ENCODE data around the gene CRYBB2.

The CRYBB2 gene

DNA sequence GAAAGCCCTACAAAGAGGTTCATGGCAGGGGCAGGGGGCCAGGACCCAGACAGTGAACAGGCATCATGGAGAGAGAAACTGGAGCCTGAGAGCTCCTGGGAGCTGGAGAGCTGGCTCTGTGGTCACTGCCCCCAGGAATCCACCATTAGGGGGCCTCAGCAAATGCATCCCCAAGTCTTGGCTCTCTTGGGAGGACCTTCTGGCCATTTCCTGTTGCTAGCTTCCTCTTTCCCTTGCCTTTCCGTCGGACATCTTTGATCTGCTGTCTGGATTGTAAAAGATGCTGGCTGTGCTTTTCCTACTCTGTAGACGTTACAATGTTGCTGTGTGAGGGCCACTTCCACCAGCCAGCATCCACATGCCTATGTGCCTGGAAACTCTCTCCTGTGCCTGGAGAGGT lies 7.1 kb upstream of the CRYBB2 start:
- Histone ChIP-seq H3K36me3 (ENCODE audit: control insufficient read depth, insufficient read depth, low read length) (no peaks in the 10 kb centered on the region), H3K4me3 (replicated peaks; ENCODE audit: low read depth, low read length) (no peak overlapping the region), H3K27me3 (replicated peaks; ENCODE audit: control insufficient read depth, insufficient read depth, low read length) (no peaks in the 10 kb centered on the region)
- TF ChIP-seq CTCF (IDR thresholded peaks at IDR 0.05; ENCODE audit: insufficient read depth, low read length, poor library complexity, severe bottlenecking): no peak
- no peak for DNase-seq (ENCODE audit: extremely low read depth, insufficient read length)

- TF ChIP-seq CTCF (IDR thresholded peaks at IDR 0.05; ENCODE audit: insufficient read depth, low read length, poor library complexity, severe bottlenecking): no peak
- DNase-seq (ENCODE audit: extremely low read depth, insufficient read length): no peak
- Histone ChIP-seq H3K4me3 (replicated peaks; ENCODE audit: low read depth, low read length) (no peak overlapping the region), H3K36me3 (ENCODE audit: control insufficient read depth, insufficient read depth, low read length) (no peaks in the 10 kb centered on the region), H3K27me3 (replicated peaks; ENCODE audit: control insufficient read depth, insufficient read depth, low read length) (no peaks in the 10 kb centered on the region)
Measured at GRCh38 chr22:25213221-25213620, 6.2 kb upstream of the CRYBB2 start.

DNA sequence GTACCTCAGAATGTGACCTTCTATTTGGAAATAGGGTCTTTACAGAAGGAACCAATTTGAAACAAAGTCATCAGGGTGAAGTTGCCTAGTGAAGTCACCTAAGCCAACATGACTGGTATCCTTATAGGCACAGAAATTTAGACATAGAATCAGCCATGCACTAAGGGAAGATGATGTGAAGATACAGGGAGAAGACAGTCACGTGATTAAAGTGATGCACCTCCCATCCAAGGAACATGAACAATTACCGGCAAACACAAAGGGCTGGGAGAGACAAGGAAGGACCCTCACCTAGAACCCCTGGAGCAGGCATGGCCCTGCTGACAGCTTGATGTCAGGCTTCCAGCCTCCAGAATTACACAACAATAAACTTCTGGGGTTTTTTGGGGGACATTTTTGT lies 3.2 kb upstream of the CRYBB2 start:
- no peak for TF ChIP-seq CTCF (IDR thresholded peaks at IDR 0.05; ENCODE audit: insufficient read depth, low read length, poor library complexity, severe bottlenecking)
- Histone ChIP-seq H3K27me3 (replicated peaks; ENCODE audit: control insufficient read depth, insufficient read depth, low read length) (no peaks in the 10 kb centered on the region), H3K4me3 (replicated peaks; ENCODE audit: low read depth, low read length) (no peak overlapping the region), H3K36me3 (ENCODE audit: control insufficient read depth, insufficient read depth, low read length) (no peaks in the 10 kb centered on the region)
- DNase-seq (ENCODE audit: extremely low read depth, insufficient read length): no peak

DNA sequence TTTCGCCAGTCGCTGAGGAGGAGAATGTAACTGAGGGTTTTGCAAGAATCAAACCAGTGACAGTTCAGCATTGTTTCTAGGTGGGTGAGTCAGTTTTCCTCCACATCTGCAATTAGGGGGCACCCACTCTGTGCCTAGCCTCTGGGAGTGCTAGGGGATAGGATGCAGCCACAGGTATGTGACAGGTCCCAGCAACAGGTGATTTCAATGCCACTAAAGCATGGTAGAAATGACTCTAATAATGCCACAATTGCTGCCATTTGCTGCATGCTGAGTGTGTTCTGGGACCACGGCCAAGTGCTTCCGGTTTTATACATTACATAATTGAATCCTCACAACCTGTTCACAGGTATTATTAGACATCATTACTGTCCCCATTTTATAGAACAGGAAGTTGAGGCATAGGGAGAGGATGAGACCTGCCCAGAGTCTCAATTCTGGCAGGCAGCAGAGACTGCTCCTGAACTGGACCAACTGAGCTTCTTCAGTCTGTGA lies 556 bp downstream of the CRYBB2 start:
- Histone ChIP-seq H3K4me3 (replicated peaks; ENCODE audit: low read depth, low read length) (no peak overlapping the region), H3K36me3 (ENCODE audit: control insufficient read depth, insufficient read depth, low read length) (no peaks in the 10 kb centered on the region), H3K27me3 (replicated peaks; ENCODE audit: control insufficient read depth, insufficient read depth, low read length) (no peaks in the 10 kb centered on the region; the same call in 1 of the 2 replicates)
- no peak for DNase-seq (ENCODE audit: extremely low read depth, insufficient read length)
- TF ChIP-seq CTCF (IDR thresholded peaks at IDR 0.05; ENCODE audit: insufficient read depth, low read length, poor library complexity, severe bottlenecking): no peak

DNA sequence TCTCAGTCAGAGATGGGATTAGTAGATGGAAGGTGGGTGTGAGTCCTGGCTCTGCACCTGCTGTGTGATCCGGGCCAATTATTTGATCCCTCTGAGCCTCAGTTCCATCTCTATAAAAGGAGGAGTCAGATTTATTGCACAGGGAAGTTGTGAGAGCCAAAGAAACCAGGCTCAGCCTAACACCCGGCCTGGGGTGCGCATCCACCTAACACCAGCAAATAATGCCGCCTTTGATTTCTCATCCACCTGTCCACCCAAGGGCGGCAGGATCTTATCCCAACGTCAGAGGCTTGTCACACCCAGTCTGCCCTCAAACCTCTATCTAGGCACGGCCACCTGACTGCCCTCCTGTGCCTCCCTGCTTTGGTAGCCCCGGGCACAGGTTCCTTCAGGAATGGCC lies 2.4 kb downstream of the CRYBB2 start:
- no peaks in the 10 kb centered on the region for H3K36me3 ChIP-seq (ENCODE audit: control insufficient read depth, insufficient read depth, low read length)
- no peaks in the 10 kb centered on the region; the same call in 1 of the 2 replicates for H3K27me3 ChIP-seq (replicated peaks; ENCODE audit: control insufficient read depth, insufficient read depth, low read length)
- no peak overlapping the region for H3K4me3 ChIP-seq (replicated peaks; ENCODE audit: low read depth, low read length)
- no peak for TF ChIP-seq CTCF (IDR thresholded peaks at IDR 0.05; ENCODE audit: insufficient read depth, low read length, poor library complexity, severe bottlenecking)
- DNase-seq (ENCODE audit: extremely low read depth, insufficient read length): no peak

DNA sequence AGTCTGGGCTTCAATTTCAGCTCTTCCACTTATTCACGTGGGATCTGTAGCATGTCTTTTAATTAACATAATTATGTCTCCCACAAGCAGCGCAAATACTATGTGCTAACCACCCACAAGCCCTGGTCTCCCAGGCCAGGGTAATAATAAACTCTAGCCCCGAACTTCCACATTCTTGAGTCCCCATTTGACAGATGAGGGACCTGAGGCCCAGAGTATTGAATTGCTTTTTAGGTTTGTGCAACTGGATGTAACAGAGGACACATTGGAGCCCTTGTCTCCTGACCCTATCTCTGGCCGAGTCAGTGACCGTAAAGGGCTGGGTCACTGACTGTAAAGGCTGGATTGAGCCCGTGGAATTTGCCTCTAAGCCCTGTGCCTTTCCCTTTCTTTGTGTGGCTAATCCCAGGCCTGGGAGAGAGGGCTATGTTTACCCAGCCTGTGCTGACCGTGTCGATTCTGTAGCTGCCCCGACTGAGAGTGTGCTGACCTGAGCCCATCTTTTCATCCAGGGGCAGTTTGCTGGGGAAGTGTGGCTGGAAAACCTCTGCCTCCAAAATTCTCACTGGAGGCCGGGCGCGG lies 3.9 kb downstream of the CRYBB2 start:
- no peak for DNase-seq (ENCODE audit: extremely low read depth, insufficient read length)
- no peak for TF ChIP-seq CTCF (IDR thresholded peaks at IDR 0.05; ENCODE audit: insufficient read depth, low read length, poor library complexity, severe bottlenecking)
- H3K4me3 ChIP-seq (replicated peaks; ENCODE audit: low read depth, low read length): no peak overlapping the region
- H3K27me3 ChIP-seq (replicated peaks; ENCODE audit: control insufficient read depth, insufficient read depth, low read length): no peaks in the 10 kb centered on the region; the same call in 1 of the 2 replicates
- H3K36me3 ChIP-seq (ENCODE audit: control insufficient read depth, insufficient read depth, low read length): no peaks in the 10 kb centered on the region
